NCI-H69 (cell line): Measurements from ENCODE around the gene CELF5.

Source experiments
- DNase-seq: peaks from one replicate; lab custom pipeline; 2025; lab: John Stamatoyannopoulos, UW

Gene CELF5

DNA sequence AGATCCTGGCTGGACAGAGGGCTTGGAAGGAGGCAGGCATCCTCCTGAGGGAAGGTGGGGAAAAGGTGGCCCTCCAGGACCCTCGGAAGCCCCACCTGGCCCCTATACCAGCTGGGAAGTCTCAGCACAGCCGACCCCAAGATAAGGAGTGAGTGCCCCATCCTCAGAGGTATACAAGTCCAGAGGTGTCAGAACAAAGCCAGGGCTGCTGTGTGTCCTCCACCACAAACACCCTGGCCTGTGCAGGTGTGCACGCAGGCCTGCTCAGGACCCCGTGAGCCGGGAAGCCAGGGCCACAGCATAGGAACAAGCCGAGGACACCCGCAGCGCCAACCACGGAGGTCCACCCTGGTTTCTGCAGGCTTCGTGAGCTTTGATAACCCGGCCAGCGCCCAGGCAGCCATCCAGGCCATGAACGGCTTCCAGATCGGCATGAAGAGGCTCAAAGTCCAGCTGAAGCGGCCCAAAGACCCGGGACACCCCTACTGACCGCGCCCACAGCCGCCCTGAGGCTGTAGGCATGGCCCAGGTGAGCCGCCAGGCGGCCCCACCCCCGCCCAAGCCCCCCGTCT, 68.6 kb downstream of the CELF5 start:
- no peak for DNase-seq

DNA sequence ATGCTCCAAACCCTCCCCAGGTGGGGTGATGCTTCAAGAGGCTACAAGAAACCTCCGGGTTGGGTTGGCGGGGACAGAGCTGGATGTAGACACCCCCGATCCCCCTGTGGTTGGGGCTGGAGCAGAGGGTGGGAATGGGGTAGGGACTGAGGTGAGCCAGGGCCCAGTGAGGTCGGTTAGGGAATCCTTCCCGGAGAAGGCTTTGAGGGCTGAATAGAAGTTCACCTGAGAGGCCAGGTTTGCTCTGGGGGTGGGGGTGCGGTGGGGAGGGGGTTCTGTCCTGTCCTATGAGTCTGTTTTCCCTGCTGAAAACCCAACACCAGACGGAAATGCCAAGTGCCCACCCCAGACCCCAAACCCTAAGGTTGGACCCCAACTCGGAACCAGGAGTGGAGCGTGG, 69.1 kb downstream of the CELF5 start:
- no peak for DNase-seq

DNA sequence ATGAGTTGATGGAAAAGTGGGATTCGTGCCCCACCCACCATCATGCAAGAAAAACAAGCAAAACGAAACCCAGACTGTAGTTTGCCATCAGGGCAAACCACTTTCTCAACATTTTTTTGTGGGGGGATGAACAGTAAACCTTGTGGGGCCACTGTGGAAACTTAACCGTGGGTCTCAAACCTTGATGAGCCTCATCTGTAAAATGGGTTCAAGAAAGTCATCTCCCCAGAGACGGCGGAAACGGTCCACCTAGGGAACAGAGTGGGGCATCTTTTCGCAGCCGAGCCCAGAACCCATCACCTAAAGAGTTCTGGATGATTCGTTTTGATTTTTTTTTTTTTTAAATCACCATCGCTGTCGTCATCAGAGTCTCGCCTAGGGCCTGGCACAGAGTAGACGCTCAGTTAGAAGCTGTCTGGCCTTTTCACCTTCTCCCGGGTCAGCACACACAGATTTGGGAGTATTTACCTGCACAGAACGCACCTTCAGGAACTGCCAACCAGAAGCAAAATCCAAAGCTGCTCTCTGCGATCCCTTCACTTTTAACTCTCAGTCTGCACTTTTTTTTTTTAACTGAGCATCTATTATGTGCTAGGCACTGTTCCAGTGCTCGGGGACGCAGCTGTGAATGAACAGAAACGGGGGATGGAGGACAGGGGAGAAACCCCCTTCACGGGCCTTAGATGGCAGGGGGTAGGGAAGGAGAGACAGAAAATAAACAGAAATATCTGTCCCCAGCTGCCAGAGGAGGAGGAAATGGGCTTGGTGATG, 69.8 kb downstream of the CELF5 start:
- DNase-seq, result no peak

DNA sequence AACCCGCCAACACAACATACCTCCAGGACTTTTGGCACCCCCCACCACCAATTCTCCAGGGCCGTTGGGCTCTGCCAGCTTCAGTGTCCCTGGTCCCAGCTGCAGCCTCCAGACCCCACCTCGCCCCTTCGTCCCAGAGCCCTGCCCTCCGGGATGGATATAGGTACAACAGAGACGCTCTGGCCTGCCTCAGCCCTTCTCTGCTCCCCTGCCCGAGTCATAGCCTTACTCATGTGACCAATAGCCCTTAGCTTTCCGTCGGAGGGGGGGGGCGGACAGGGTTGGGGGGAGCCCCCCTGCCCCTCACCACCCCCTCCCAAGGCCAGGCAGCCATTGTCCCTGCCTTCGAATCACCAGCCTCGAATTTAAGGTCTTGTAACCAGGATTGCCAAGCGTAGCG, 71.1 kb downstream of the CELF5 start:
- DNase-seq, result no peak

DNA sequence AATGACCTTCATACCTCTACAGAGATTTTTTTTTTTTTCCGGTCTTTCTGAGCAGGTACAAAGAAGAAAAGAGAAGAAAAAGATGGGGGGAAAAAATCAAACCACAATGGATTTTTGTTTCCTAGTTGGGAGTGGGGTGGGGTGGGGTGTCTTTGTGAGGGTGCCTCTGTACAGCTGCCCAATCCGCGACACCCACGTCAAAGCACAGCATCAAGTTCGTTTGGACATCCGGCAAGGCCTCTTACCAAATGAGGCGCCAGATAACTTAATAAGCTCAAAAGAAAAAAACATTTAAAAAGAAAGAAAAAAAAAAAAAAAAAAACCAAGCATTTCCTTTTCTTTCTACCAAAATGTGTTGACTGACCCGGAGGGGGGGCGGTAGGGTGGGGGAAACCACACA, 71.6 kb downstream of the CELF5 start:
- DNase-seq, result no peak

DNA sequence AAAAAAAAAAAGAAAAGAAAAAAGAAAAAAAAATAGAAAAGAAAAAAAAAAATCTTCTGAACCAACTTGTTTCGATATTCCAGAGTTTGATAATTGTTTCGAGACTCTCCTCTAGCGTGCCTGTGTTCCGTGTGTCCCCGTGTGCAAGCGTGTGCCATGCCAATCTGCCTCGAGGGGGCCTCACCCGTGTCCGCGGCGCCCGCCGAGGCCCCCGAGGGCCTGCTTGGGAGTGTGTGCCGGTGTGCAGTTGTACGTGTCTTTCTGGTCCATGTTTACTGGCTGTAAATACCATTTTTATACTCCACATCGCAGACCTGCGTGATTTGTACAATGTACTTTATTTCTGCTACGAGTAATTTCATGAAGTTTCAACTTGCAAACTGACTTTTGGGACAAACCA, 72.0 kb downstream of the CELF5 start:
- DNase-seq, result no peak

DNA sequence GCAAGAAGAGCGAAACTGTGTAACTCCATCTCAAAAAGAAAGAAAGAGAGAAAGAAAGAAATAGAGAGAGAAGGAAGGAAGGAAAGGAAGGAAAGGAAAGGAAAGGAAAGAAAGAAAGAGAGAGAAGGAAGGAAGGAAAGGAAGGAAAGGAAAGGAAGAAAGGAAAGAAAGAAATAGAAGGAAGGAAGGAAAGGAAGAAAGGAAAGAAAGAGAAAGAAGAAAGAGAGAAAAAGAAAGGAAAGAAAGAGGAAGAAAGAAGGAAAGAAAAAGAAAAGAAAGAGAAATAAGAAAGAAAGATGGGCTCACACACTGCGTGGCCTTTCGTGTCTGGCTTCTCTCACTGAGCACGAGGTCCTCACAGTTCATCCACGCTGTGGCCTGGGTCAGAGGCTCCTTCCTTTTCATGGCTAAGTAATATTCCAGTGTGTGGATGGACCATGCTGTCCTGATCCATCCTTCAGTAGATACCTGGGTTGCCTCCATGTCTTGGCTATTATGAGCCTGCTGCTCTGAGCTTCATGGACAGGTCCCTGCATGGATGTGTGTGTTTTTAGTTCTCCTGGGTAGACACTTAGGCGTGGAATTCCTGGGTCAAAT, 74.5 kb downstream of the CELF5 start:
- no peak for DNase-seq

DNA sequence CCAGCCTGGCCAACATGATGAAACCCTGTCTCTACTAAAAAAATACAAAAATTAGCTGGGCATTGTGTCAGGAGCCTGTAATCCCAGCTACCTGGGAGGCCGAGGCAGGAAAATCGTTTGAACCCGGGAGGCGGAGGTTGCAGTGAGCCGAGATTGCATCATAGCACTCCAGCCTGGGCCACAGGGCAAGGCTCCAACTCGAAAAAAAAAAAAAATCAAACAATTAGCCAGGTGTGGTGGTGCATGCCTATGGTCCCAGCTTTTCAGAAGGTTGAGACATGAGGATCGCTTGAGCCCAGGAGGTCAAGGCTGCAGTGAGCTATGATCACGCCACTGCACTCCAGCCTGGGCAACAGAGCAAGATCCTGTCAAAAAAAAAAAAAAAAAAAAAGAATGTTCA, 76.1 kb downstream of the CELF5 start:
- DNase-seq, result peak; percentile 21

DNA sequence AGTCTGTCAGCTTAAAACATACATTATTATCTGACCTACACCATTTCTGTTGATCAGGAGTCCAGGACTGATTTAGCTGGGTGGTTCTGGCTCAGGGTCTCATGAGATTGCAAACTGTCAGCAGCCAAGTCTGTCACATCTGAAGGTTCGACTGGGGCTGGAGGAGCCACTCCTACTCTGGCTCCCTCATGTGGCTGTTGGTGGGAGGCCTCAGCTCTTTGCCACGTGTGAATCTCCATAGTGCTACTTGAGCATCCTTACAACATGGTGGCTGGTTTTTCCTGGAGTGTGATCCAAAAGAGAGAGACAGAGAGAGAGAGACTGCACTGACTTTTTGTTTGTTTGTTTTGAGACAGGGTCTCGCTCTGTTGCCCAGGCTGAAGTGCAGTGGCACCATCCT, 78.3 kb downstream of the CELF5 start:
- DNase-seq, result peak; percentile 40

DNA sequence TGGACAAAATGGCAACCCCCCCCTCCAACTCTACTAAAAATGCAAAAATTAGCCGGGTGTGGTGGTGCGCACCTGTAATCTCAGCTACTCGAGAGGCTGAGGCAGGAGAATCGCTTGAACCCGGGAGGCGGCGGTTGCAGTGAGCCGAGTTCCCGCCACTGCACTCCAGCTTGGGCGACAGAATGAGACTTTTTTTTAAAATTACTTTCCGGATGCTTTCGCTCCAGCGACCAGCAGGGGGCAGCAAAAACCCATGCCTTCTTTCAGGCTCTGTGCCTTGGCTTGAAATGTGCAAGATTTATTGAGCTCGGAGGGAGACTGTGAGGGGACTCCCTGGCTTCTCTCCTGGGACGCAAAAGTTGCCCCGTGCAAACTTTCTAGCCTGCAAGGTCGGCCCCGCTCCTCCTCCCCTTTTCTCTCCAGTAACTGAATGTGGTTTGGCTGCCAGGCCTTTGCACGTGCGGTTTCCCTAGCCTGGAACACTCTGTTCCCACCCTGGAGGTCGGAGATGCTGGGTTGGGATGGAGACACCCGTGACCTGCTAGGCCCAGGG, 80.5 kb downstream of the CELF5 start:
- DNase-seq, result peak; percentile 79

DNA sequence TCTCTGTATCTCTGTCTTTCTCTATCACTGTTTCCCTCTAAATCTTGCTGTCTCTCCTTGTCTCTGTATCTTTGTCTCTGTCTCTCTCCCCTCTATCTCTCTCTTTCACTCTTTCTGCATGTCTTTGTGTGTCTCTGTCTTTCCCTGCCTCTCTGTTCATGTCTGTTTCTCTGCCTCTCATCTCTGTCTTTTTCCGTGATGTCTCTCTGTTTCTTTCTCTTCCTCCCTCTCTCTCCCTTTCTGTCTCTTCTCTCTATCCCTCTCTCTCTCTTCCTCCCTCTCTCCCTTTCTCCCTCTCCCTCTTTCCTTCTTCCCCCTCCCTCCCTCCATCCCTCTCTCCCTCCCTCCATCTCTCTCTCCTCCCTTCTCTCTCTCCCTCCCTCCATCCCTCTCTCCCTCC, 85.3 kb downstream of the CELF5 start:
- no peak for DNase-seq

DNA sequence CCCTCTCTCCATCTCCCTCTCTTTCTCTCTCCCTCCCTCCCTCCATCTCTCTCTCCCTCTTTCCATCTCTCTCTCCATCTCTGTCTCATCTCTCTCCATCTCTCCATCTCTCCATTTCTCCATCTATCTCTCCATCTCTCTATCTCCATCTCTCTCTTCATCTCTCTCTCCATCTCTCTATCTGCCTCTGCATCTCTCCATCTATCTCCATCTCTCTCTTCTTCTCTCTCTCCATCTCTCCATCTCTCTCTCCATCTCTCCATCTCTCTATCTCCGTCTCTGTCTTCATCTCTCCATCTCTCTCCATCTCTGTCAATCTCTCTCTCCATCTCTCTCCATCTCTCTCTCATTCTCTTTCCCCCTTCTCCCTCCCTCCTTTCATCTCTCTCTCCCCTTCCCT, 85.8 kb downstream of the CELF5 start:
- DNase-seq, result no peak

DNA sequence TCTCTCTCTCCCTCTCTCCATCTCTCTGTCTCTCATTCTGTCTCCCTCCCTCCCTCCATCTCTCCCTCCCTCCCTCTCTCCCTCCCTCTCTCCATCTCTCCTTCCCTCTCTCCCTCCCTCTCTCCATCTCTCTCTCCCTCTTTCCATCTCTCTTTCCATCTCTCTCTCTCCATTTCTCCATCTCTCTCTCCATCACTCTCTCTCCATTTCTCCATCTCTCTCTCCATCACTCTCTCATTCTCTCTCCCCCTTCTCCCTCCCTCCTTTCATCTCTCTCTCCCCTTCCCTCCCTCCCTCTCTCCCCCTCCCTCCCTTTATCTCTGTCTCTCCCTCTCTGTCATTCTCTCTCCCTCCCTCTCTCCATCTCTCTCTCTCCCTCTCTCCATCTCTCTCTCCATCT, 86.2 kb downstream of the CELF5 start:
- DNase-seq, result no peak

DNA sequence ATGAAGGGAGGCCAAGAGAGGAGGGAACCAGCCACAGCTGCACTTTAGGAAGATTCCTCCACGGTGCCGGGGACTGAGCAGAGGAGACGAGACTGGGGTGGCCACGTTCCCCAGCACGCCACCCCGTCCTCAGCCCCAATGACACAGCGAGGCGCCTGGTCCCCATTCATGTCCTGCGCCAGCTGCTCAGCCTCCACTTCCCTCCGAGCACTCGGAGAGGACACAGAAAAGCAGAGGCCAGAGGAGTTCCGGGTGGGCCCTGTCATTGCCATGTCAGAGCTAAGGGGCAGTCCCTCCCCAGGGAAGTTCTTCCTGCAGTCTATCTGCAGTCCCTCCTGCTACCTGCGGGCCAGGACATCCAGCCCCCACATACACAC, 88.7 kb downstream of the CELF5 start:
- no peak for DNase-seq

DNA sequence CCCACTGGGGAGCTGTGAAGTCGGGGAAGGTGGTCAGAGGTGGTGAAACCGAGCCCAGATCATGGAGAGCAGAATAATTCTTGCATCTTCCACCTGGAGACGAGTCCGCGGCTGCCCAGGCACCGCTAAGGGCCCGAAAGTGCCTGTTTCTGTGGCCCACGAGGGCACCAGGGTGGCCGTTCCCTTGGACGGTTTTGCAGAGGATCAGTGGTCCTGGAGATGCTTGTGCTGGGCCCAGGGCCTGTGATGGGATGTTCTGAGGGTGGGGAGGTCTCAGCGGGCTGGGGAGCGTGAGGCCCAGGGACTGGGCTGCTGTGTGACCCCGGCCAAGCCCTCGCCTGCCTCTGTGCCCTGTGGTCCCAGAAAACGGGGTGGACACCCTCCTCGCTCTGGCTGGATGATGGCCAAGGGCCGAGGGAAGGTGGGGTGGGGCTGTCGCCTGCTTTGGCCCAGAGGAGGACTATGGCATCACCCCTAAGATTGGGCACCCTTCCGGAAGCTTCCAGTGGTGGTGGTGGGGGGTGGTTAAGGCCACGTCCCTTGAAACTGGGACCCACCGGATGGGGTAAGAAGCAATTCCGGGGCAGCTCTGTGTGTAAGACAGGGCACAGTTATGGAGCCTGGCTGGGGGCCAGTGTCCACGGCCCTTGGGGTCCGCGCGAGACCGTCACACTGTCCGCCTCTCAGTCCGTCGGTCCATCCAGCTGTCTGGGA, 90.7 kb downstream of the CELF5 start:
- no peak for DNase-seq

DNA sequence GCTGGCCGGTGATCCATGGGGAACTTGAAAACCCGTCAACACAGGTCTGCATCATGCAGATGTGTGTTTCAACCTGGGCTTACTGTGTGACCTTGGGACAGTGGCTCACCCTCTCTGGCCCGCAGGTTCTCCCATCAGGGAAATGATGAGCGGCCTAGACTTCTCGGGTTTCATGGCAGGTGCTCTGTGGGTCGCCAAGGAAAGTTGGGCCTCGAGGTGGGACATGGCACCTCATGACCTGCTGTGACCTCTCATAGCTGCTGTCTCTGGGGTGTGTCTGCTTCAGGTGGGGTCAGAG, 91.2 kb downstream of the CELF5 start:
- DNase-seq, result no peak

DNA sequence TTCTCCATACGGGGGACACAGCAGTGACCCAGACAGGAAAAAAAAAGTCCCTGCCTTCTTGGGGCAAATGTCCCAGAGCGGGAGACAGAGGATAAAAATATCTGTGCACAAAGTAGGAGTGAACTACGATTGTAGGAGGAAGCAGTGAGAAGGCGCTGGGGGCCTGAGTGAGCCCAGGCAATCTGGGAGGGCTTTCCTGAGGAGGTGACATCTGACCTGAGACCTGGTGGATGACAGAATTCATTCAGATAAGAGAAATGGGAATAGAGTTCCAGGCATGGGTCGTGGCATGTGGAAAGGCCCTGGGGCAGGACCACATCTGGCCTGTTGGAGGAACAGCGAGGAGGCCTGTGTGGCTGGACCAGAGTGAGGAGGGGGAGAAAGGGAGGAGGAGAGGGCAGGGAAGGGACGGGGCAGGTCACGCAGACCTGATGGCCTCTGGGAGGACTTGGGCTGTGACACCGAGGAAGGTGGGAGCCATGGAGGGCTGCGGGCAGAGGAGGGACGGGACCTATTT, 91.7 kb downstream of the CELF5 start:
- no peak for DNase-seq

DNA sequence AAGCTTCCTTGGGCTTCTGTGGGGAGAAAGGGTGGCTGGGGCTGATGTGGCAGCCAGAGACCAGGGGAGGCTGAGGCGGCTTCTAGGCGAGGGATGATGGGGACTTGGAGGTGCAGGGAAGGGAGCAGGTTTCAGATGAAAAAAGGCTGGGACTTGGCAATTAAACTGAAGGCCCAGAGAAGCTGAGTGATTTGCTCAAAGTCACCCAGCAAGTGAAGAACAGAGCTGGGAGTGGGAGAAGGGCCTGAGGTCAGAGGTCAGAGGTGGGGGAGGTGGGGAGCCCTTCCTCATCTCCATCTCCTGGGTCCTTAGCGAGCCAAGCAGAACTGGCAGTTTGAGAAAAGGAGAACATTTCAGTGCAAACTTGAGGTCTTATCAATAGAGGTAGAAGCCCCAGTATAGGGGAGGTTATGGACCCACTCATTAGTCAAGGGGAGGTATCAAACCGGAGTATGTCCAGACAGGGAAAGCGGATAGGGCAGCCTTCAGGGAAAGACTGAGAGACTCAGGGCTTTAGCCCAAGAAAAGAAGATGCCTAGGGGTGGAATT, 92.3 kb downstream of the CELF5 start:
- DNase-seq, result no peak

DNA sequence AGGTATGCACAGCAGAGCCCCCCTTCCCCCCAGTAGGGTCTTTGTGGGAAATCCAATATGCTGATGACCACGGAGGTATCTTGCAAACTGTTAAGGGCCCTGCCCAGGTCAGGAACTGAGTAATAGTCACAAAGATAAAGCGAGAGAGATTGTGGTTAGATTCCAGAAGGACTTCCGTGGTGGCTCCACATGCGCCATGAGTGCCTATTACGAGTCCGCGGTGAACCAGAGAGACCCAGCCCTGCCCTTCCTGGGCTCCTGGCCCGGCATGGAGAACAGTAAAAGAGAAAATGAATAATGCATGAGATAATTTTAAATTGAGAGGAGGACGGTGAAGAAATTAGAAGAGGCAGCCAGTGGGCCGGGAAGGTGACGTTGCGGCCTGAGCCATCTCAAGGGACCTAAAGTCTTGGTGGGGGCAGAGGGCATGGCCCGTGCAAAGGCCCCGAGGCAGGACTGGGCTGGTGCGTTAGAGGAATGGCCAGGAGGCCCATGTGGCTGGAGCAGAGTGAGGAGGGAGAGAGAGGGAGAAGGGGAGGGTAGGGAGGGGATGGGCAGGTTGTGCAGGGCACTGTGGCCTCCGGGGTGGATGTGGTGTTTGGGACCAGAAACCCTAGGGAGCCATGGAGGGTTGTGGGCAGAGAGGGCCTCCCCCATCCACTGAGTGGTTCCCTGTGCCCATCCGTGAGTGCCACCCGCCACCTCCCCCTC, 95.3 kb downstream of the CELF5 start:
- DNase-seq, result no peak

DNA sequence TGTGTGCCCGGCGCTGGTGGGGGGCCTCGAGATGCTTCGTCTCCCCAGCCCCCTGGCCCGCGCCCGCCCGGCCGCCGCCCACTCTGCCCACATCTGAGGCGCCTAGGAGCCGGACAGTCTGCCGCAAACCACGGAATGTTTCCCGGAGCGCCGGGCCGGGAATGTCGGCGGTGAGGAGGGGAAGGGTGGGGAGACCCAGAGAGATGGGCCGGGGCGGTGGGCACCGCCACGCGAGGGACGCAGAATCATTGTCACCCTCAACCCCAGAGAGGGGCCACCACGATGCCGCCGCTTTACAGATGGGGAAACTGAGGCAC, 95.9 kb downstream of the CELF5 start:
- no peak for DNase-seq

DNA sequence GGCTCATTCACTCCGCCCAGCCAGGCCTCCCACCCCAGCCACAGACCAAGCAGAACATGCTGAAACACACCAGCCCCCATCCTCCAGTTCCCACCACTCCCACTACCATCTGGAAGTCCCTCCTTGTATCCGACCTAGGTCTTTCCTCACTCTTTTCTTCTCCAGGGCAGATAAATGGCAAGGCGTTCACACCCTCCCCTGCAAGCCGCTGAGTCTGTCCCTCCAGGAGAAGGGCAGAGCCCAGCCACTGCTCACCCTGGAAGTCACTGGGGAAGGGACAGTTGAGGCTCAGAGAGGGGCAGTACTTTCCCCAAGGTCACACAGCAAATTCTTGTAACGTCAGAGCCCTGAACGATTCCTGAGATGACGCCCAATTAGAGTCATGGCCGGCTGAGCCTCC, 96.4 kb downstream of the CELF5 start:
- no peak for DNase-seq

DNA sequence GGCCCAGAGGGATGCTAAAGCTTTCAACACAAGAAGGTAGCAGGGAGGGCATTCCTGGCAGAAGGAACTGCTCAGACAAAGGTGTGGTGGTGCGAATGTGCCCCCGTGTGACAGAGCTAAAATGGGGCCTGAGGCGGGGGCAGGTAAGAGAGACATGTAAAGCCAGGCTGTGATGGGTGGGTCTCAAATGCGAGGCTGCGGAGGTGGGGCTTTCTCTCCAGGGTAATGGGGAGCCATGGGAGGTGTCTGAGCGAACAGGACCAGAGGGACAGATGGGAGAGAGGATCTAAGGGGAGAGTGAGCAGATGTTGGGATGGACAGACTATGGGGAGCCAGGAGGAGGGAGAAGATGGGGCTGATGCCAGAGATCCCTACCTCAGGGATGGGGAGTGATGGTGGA, 97.2 kb downstream of the CELF5 start:
- no peak for DNase-seq
